WTC11 (cell line): ENCODE measurements around the gene DUSP11. TPM values are rescaled to one million over a fixed set of nuclear protein-coding genes. Genes with fewer than 3 reads are reported as not detected.

Experiments used
- ATAC-seq: fragments of 200-7000 bp; cut with Tn5 transposase; 2 replicates; pipeline ENCODE4 v1.10.0; 2021; ENCODE audit warnings: mild to moderate bottlenecking, moderate library complexity
- CTCF ChIA-PET: fragments of 300-600 bp; sonication (Branson Sonifier 250); formaldehyde crosslinking; loops from one replicate; lab custom pipeline; 2021; ENCODE audit warnings: antibody characterized with exemption; lab: Charles Lee
- POLR2A ChIA-PET: fragments of 350-600 bp; sonication (Branson Sonifier 250); formaldehyde crosslinking; loops from one replicate; lab custom pipeline; 2021; ENCODE audit warnings: antibody characterized with exemption; lab: Charles Lee
- DNase-seq: peaks from one replicate; pipeline ENCODE4 v3.0.0; 2021; ENCODE audit warnings: low spot score
- H3K27ac Mint-ChIP-seq: 2 replicates; pipeline ENCODE4 v1.8.0; 2021; ENCODE audit warnings: mixed read lengths
- H3K27me3 Mint-ChIP-seq: 2 replicates; pipeline ENCODE4 v1.8.0; 2021; ENCODE audit warnings: low read depth, mild to moderate bottlenecking, moderate library complexity, mixed read lengths
- H3K36me3 Mint-ChIP-seq: 2 replicates; pipeline ENCODE4 v1.8.0; 2021; ENCODE audit warnings: mixed read lengths
- H3K4me1 Mint-ChIP-seq: 2 replicates; pipeline ENCODE4 v1.8.0; 2022; ENCODE audit warnings: mixed read lengths
- H3K4me3 Mint-ChIP-seq: 2 replicates; pipeline ENCODE4 v1.8.0; 2021; ENCODE audit warnings: mild to moderate bottlenecking, moderate library complexity, mixed read lengths
- H3K9me3 Mint-ChIP-seq: 2 replicates; pipeline ENCODE4 v1.8.0; 2021; ENCODE audit warnings: mixed read lengths
- ATF6 ChIP-seq: sonication (generic); formaldehyde crosslinking; IDR thresholded peaks from 2 replicates; pipeline ENCODE4 v1.8.1; 2023; ENCODE audit warnings: mild to moderate bottlenecking, missing genetic modification reagents
- IRF2 ChIP-seq: sonication (generic); formaldehyde crosslinking; IDR thresholded peaks from 2 replicates; pipeline ENCODE4 v1.8.0; 2022; ENCODE audit warnings: low read depth, missing genetic modification reagents, borderline replicate concordance
- NR3C1 ChIP-seq: sonication (generic); formaldehyde crosslinking; conservative IDR thresholded peaks from 2 replicates; pipeline ENCODE4 v1.8.1; 2023; ENCODE audit warnings: low read depth, mild to moderate bottlenecking, missing genetic modification reagents
- SMAD3 ChIP-seq: sonication (generic); formaldehyde crosslinking; IDR thresholded peaks from 2 replicates; pipeline ENCODE4 v1.8.0; 2022; ENCODE audit warnings: missing genetic modification reagents, mild to moderate bottlenecking, borderline replicate concordance
- STAT6 ChIP-seq: sonication (generic); formaldehyde crosslinking; conservative IDR thresholded peaks from 2 replicates; pipeline ENCODE4 v1.8.1; 2023; ENCODE audit warnings: mild to moderate bottlenecking, low read depth, missing genetic modification reagents, moderate library complexity
- TCF7 ChIP-seq: sonication (generic); formaldehyde crosslinking; IDR thresholded peaks from 2 replicates; pipeline ENCODE4 v1.8.0; 2022; ENCODE audit warnings: mild to moderate bottlenecking, low read depth, missing genetic modification reagents, moderate library complexity
- TP53 ChIP-seq: sonication (generic); formaldehyde crosslinking; IDR thresholded peaks from 2 replicates; pipeline ENCODE4 v1.8.1; 2023; ENCODE audit warnings: mild to moderate bottlenecking, missing genetic modification reagents
- ZBTB21 ChIP-seq: sonication (generic); formaldehyde crosslinking; IDR thresholded peaks from 2 replicates; pipeline ENCODE4 v1.8.1; 2023; ENCODE audit warnings: mild to moderate bottlenecking, missing genetic modification reagents, borderline replicate concordance
- ZMAT4 ChIP-seq: fragments of 250-450 bp; sonication (Bioruptor Pico); IDR thresholded peaks from 2 replicates; pipeline ENCODE4 v1.9.0; 2021; ENCODE audit warnings: mild to moderate bottlenecking
- ZNF219 ChIP-seq: sonication (generic); formaldehyde crosslinking; IDR thresholded peaks from 2 replicates; pipeline ENCODE4 v1.8.0; 2023; ENCODE audit warnings: missing genetic modification reagents, mild to moderate bottlenecking, borderline replicate concordance
- ZNF232 ChIP-seq: sonication (generic); formaldehyde crosslinking; IDR thresholded peaks from 2 replicates; pipeline ENCODE4 v1.8.0; 2022; ENCODE audit warnings: mild to moderate bottlenecking, missing genetic modification reagents
- ZNF512 ChIP-seq: sonication (generic); formaldehyde crosslinking; IDR thresholded peaks from 2 replicates; pipeline ENCODE4 v1.8.1; 2022; ENCODE audit warnings: missing genetic modification reagents, borderline replicate concordance
- ZNF671 ChIP-seq: fragments of 250-450 bp; sonication (Bioruptor Pico); IDR thresholded peaks from 2 replicates; pipeline ENCODE4 v1.8.0; 2021; ENCODE audit warnings: mild to moderate bottlenecking
- total RNA-seq: library from RNA; stranded (reverse); gene quantifications from 3 replicates; pipeline ENCODE4 v1.2.3, GENCODE V29; 2021
- TF ChIP-seq, protein P1 (sequence below): fragments of 250-450 bp; sonication (Bioruptor Pico); IDR thresholded peaks from 2 replicates; pipeline ENCODE4 v2.1.2; 2022; ENCODE audit warnings: mild to moderate bottlenecking, moderate library complexity
- TF ChIP-seq, protein P2 (sequence below): sonication (generic); formaldehyde crosslinking; conservative IDR thresholded peaks from 2 replicates; pipeline ENCODE4 v1.8.1; 2022; ENCODE audit warnings: mild to moderate bottlenecking, missing genetic modification reagents
- TF ChIP-seq, protein P3 (sequence below): sonication (generic); formaldehyde crosslinking; IDR thresholded peaks from 2 replicates; pipeline ENCODE4 v1.8.1; 2022; ENCODE audit warnings: mild to moderate bottlenecking, missing genetic modification reagents, moderate library complexity, borderline replicate concordance
- TF ChIP-seq, protein P4 (sequence below): sonication (generic); formaldehyde crosslinking; IDR thresholded peaks from 2 replicates; pipeline ENCODE4 v1.8.0; 2022; ENCODE audit warnings: mild to moderate bottlenecking, missing genetic modification reagents

The DUSP11 gene
- total RNA-seq, 1 experiment from 2014 or later = 16.8 TPM

DNA sequence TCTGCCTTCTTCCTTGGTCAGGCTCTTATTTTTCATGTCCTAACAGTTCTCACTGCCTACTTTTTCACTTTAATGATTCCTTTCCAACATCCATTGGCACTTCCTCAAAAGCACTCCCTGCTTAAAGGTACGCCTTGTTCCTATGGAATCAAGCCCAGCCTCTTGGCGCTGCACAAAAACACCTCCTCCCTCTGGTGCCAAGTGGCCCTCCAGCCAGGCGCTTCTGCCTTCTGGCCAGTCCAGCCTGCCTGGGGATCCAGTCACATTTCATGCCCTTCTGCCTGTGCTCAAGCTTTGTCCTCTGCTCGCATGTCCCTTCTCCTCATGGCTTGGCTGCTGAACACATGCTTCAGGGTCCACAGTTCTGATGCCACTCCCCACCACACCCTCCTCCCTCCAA, 49.1 kb downstream of the DUSP11 start:
- DNase-seq = no peak
- Mint-ChIP-seq H3K4me3 (no peak overlapping the region), H3K27me3 (no peaks in the 10 kb centered on the region)
- no peak for ATAC-seq
- POLR2A ChIA-PET = no interaction called here
- TF ChIP-seq ZNF671 (CRISPR knock-in tag) = no peak
- no peak for TF ChIP-seq ZNF512 (CRISPR knock-in tag)
- TF ChIP-seq STAT6 = no peak
- TF ChIP-seq ATF6 (CRISPR knock-in tag) = no peak
- TF ChIP-seq, protein P1, sequence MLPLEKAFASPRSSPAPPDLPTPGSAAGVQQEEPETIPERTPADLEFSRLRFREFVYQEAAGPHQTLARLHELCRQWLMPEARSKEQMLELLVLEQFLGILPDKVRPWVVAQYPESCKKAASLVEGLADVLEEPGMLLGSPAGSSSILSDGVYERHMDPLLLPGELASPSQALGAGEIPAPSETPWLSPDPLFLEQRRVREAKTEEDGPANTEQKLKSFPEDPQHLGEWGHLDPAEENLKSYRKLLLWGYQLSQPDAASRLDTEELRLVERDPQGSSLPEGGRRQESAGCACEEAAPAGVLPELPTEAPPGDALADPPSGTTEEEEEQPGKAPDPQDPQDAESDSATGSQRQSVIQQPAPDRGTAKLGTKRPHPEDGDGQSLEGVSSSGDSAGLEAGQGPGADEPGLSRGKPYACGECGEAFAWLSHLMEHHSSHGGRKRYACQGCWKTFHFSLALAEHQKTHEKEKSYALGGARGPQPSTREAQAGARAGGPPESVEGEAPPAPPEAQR (CRISPR knock-in tag) = no peak
- TF ChIP-seq, protein P2, sequence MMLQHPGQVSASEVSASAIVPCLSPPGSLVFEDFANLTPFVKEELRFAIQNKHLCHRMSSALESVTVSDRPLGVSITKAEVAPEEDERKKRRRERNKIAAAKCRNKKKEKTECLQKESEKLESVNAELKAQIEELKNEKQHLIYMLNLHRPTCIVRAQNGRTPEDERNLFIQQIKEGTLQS (CRISPR knock-in tag) = no peak
- TF ChIP-seq ZNF219 (CRISPR knock-in tag) = no peak
- no peak for TF ChIP-seq TP53 (CRISPR knock-in tag)
- no peak for TF ChIP-seq IRF2 (CRISPR knock-in tag)
- no peak for TF ChIP-seq ZBTB21
- TF ChIP-seq NR3C1 (CRISPR knock-in tag) = no peak
- TF ChIP-seq, protein P3, sequence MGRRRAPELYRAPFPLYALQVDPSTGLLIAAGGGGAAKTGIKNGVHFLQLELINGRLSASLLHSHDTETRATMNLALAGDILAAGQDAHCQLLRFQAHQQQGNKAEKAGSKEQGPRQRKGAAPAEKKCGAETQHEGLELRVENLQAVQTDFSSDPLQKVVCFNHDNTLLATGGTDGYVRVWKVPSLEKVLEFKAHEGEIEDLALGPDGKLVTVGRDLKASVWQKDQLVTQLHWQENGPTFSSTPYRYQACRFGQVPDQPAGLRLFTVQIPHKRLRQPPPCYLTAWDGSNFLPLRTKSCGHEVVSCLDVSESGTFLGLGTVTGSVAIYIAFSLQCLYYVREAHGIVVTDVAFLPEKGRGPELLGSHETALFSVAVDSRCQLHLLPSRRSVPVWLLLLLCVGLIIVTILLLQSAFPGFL (CRISPR knock-in tag) = no peak
- no peak for TF ChIP-seq ZMAT4 (CRISPR knock-in tag)
- TF ChIP-seq, protein P4, sequence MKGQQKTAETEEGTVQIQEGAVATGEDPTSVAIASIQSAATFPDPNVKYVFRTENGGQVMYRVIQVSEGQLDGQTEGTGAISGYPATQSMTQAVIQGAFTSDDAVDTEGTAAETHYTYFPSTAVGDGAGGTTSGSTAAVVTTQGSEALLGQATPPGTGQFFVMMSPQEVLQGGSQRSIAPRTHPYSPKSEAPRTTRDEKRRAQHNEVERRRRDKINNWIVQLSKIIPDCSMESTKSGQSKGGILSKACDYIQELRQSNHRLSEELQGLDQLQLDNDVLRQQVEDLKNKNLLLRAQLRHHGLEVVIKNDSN (CRISPR knock-in tag) = no peak
- no peak for TF ChIP-seq TCF7 (CRISPR knock-in tag)
- no peak for TF ChIP-seq SMAD3 (CRISPR knock-in tag)
- no peak for TF ChIP-seq ZNF232
- TF ChIP-seq, all 79 proteins: peak for 0
- CTCF ChIA-PET = no interaction called here
- H3K9me3 Mint-ChIP-seq = no peaks in the 10 kb centered on the region
- peaks cover 41% of the 10 kb centered on the region for H3K36me3 Mint-ChIP-seq
- no peak overlapping the region for H3K27ac Mint-ChIP-seq
- no peaks in the 10 kb centered on the region for H3K4me1 Mint-ChIP-seq
